ENCODE measurements around the gene JAG2. TPM values are rescaled to one million over a fixed set of nuclear protein-coding genes. Genes with fewer than 3 reads are reported as not detected.
A peak's percentile ranks its signal among the peaks of the same experiment; 100 is the strongest.

Gene JAG2
- total and polyA plus RNA-seq, 2 experiments from 2014 or later, result 1.5 TPM; not detected in 1

DNA sequence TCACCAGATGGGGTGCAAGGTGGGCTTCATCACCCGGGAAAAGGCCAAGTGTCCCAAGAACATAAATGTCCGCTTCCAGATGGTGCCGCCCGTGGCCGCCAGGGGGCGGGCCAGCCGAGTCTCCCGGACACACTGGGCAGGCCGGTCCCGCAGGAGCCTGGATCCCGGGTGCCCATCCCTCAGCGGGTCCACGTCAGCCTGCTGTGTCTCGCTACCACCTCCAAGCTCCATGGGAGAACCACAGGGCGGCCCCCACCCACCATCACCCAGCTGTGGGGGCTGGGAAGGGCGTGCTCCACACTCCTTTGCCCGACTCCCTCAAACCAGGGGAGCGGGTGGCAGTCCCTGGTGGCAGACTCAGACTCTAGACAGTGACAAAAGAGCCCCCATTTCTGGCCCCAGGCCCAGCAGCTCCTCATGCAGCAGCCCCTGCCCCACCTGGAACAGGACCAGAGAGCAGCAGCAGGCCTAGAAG, 34.5 kb upstream of the JAG2 start:
- Histone ChIP-seq H3K9me2 (ENCODE audit: insufficient read depth) (no peaks in the 10 kb centered on the region), H3K27ac (no peak overlapping the region), H4K20me1 (ENCODE audit: insufficient read depth) (no peaks in the 10 kb centered on the region), H3K4me1 (ENCODE audit: insufficient read depth) (no peaks in the 10 kb centered on the region), H3K9me3 (ENCODE audit: low read depth) (no peaks in the 10 kb centered on the region), H3K36me3 (ENCODE audit: low read depth) (no peaks in the 10 kb centered on the region), H3K4me3 (no peak overlapping the region), H3F3A (ENCODE audit: insufficient read depth) (no peaks in the 10 kb centered on the region), H3K9ac (no peak overlapping the region), H3K79me2 (ENCODE audit: insufficient read depth) (no peaks in the 10 kb centered on the region), H3K4me2 (ENCODE audit: unreplicated experiment) (no peak overlapping the region), H2AFZ (no peak overlapping the region), H3K27me3 (replicated peaks; ENCODE audit: insufficient read depth) (no peaks in the 10 kb centered on the region)
- DNase-seq, result peak; percentile 84
- no peak for TF ChIP-seq EZH2 (IDR thresholded peaks at IDR 0.05; ENCODE audit: insufficient read depth, poor library complexity, severe bottlenecking)
- TF ChIP-seq EZH2phosphoT487 (IDR thresholded peaks at IDR 0.05; ENCODE audit: insufficient read depth, low read depth), result no peak
- 3 to 5% methylated on average over 18 of the region's 18 CpGs for WGBS, 2 experiments (ENCODE audit: low coverage in 1 of 2, low lambda C conversion rate in 2 of 2, missing lambda C conversion rate in 2 of 2)
- in situ Hi-C loops (cut with MboI), result no loop called here

DNA sequence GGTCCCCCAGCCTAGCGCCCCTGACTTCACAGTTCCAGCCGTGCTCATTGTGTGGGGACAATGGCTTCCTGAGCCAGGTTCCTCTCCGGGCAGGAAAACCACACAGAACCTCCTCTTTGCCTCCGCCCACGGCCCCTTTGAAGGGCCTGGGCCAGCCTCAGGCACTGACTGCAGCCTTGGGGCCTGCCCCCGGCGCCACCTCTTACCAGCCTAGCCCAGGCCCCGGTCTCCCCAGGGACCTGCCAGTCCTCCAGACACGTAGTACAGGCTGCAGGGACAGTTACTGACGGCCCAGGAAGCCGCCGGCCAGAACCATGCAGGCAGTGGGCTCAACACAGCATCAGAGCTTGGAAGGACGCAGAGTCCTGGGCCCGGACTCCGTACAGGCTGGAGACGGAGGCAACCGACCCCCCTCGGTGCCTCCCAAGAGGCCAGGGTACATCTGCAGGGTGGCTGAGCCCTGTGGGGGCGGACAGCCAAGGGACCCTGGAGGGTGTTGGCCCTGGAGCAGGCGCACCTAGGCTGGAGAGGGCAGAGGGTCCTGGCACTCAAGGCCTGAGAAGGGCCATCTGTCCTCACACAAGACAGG, 33.4 kb upstream of the JAG2 start:
- in situ Hi-C loops (cut with MboI), result no loop called here
- H3K9ac ChIP-seq, result no peak overlapping the region
- H3K36me3 ChIP-seq (ENCODE audit: low read depth), result no peaks in the 10 kb centered on the region
- no peaks in the 10 kb centered on the region for H4K20me1 ChIP-seq (ENCODE audit: insufficient read depth)
- no peak overlapping the region for H3K27ac ChIP-seq
- no peaks in the 10 kb centered on the region for H3K9me3 ChIP-seq (ENCODE audit: low read depth)
- H3K4me2 ChIP-seq (ENCODE audit: unreplicated experiment), result no peak overlapping the region
- DNase-seq, result no peak
- TF ChIP-seq EZH2phosphoT487 (IDR thresholded peaks at IDR 0.05; ENCODE audit: insufficient read depth, low read depth) (no peak), EZH2 (IDR thresholded peaks at IDR 0.05; ENCODE audit: insufficient read depth, poor library complexity, severe bottlenecking) (no peak)
- WGBS, 2 experiments (ENCODE audit: low coverage in 1 of 2, low lambda C conversion rate in 2 of 2, missing lambda C conversion rate in 2 of 2), result 68 to 77% methylated on average over 20 of the region's 20 CpGs
- H3K27me3 ChIP-seq (replicated peaks; ENCODE audit: insufficient read depth), result no peaks in the 10 kb centered on the region
- no peak overlapping the region for H2AFZ ChIP-seq
- H3F3A ChIP-seq (ENCODE audit: insufficient read depth), result no peaks in the 10 kb centered on the region
- H3K4me1 ChIP-seq (ENCODE audit: insufficient read depth), result no peaks in the 10 kb centered on the region
- H3K4me3 ChIP-seq, result no peak overlapping the region
- H3K79me2 ChIP-seq (ENCODE audit: insufficient read depth), result no peaks in the 10 kb centered on the region
- no peaks in the 10 kb centered on the region for H3K9me2 ChIP-seq (ENCODE audit: insufficient read depth)

DNA sequence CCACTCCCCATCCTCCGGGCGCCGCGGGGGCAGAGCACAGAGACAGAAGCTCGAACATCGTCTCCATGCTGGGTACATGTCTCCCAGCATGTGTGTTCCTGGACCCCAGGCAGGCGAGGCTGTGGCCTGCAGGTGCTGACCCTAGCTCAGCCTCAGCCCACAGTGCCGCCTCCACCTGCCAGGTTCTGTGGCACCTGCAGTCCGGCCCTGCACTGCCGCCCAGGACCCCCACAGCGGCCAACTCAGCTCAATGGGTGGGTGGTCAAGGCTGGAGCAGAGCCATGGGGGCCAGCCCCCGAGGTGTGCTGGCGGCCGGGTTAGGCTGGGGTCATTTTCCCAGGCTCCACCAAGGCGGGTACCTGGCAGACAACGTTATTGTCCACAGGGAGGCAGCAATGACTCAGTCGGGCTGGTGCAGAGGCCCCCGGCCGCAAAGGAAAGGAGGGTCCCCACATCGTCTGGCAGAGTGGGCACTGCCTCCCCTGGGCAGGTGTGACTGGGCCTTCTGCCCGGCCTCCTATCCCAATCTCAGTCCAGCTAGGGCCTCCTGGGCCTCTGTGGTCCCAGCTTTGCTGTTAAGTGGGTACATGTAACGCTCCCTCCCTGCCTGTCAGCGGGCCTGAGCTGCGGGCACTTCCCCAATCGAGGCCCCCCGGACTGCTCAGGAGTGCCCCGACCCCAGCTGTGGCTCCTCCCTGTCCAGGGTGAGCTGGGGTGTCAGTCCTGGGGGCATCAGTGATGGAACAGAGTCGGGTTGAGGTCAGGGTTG, 32.8 kb upstream of the JAG2 start:
- in situ Hi-C loops (cut with MboI), result no loop called here
- Histone ChIP-seq H3K4me2 (ENCODE audit: unreplicated experiment) (no peak overlapping the region), H3K9ac (no peak overlapping the region), H3K27me3 (replicated peaks; ENCODE audit: insufficient read depth) (peaks cover 5% of the 10 kb centered on the region), H3K36me3 (ENCODE audit: low read depth) (no peaks in the 10 kb centered on the region), H3K79me2 (ENCODE audit: insufficient read depth) (no peaks in the 10 kb centered on the region), H3F3A (ENCODE audit: insufficient read depth) (no peaks in the 10 kb centered on the region), H3K9me3 (ENCODE audit: low read depth) (no peaks in the 10 kb centered on the region), H3K4me3 (no peak overlapping the region), H4K20me1 (ENCODE audit: insufficient read depth) (no peaks in the 10 kb centered on the region), H3K9me2 (ENCODE audit: insufficient read depth) (no peaks in the 10 kb centered on the region), H3K4me1 (ENCODE audit: insufficient read depth) (no peaks in the 10 kb centered on the region), H3K27ac (no peak overlapping the region), H2AFZ (no peak overlapping the region)
- no peak for DNase-seq
- WGBS, 2 experiments (ENCODE audit: low coverage in 1 of 2, low lambda C conversion rate in 2 of 2, missing lambda C conversion rate in 2 of 2), result 49 to 69% methylated on average over 19 to 25 of the region's 28 CpGs
- TF ChIP-seq EZH2 (IDR thresholded peaks at IDR 0.05; ENCODE audit: insufficient read depth, poor library complexity, severe bottlenecking), result no peak
- no peak for TF ChIP-seq EZH2phosphoT487 (IDR thresholded peaks at IDR 0.05; ENCODE audit: insufficient read depth, low read depth)

DNA sequence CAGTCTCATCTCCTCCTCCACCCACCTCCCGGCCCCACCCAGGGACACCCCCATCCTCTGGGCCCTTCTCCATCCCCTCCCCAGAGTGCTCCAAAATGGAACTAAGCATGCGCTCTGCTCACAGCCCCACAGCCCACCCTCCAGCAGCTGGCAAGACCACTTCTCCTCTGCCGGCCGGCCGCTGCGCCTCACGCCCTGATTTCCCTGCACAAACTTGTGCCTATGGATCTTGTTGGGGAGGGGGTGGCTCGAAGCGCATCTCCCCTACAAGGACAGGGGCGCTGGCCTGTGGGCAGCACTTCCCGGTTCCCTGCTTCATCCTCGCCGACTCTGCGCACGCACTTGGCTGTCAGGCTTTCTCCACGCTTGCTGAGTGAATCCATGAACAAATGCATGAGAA, 32.1 kb upstream of the JAG2 start:
- no peaks in the 10 kb centered on the region for H3K36me3 ChIP-seq (ENCODE audit: low read depth)
- TF ChIP-seq EZH2 (IDR thresholded peaks at IDR 0.05; ENCODE audit: insufficient read depth, poor library complexity, severe bottlenecking) (no peak), EZH2phosphoT487 (IDR thresholded peaks at IDR 0.05; ENCODE audit: insufficient read depth, low read depth) (no peak)
- H3K9me3 ChIP-seq (ENCODE audit: low read depth), result no peaks in the 10 kb centered on the region
- WGBS, 2 experiments (ENCODE audit: low coverage in 1 of 2, low lambda C conversion rate in 2 of 2, missing lambda C conversion rate in 2 of 2), result 66 to 72% methylated on average over 15 to 16 of the region's 16 CpGs
- no peak overlapping the region for H3K27ac ChIP-seq
- H3K27me3 ChIP-seq (replicated peaks; ENCODE audit: insufficient read depth), result peaks cover 12% of the 10 kb centered on the region
- H3K9me2 ChIP-seq (ENCODE audit: insufficient read depth), result no peaks in the 10 kb centered on the region
- no peak overlapping the region for H3K9ac ChIP-seq
- H3F3A ChIP-seq (ENCODE audit: insufficient read depth), result no peaks in the 10 kb centered on the region
- H3K79me2 ChIP-seq (ENCODE audit: insufficient read depth), result no peaks in the 10 kb centered on the region
- in situ Hi-C loops (cut with MboI), result no loop called here
- H3K4me3 ChIP-seq, result no peak overlapping the region
- H3K4me2 ChIP-seq (ENCODE audit: unreplicated experiment), result no peak overlapping the region
- DNase-seq, result no peak
- H2AFZ ChIP-seq, result no peak overlapping the region
- H4K20me1 ChIP-seq (ENCODE audit: insufficient read depth), result no peaks in the 10 kb centered on the region
- H3K4me1 ChIP-seq (ENCODE audit: insufficient read depth), result no peaks in the 10 kb centered on the region

All from GM23248 (cell line).